Daoy (cell line): ENCODE results near the gene C14orf93. TPM values are rescaled to one million over a fixed set of nuclear protein-coding genes. Genes with fewer than 3 reads are reported as not detected.
A peak's percentile ranks its signal among the peaks of the same experiment; 100 is the strongest.

ENCODE experiments used
- DNase-seq: peaks from one replicate; pipeline ENCODE4 v3.0.0-alpha.2; 2015; ENCODE audit warnings: low read depth
- total RNA-seq: library from RNA; depleted of rRNA; stranded (reverse); fragments of >200 nt; shearing (Covaris generic); gene quantifications from 2 replicates; pipeline ENCODE4 v1.2.3, GENCODE V29; 2014; rRNA removed

C14orf93 gene, protein sequence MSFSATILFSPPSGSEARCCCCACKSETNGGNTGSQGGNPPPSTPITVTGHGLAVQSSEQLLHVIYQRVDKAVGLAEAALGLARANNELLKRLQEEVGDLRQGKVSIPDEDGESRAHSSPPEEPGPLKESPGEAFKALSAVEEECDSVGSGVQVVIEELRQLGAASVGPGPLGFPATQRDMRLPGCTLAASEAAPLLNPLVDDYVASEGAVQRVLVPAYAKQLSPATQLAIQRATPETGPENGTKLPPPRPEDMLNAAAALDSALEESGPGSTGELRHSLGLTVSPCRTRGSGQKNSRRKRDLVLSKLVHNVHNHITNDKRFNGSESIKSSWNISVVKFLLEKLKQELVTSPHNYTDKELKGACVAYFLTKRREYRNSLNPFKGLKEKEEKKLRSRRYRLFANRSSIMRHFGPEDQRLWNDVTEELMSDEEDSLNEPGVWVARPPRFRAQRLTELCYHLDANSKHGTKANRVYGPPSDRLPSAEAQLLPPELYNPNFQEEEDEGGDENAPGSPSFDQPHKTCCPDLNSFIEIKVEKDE
- 4.6 and 7.8 TPM in 2 replicates for total RNA-seq

- DNase-seq = peak; percentile 85
Measured at GRCh38 chr14:23009939-23010726, at the start of gene C14orf93. Gene C14orf93 (minus strand): TSS chr14:23010143. CDS start chr14:22999023, 11,120 bp downstream.

- no peak for DNase-seq
Measured at GRCh38 chr14:23058654-23059504, 48.9 kb upstream of the C14orf93 start.

DNA sequence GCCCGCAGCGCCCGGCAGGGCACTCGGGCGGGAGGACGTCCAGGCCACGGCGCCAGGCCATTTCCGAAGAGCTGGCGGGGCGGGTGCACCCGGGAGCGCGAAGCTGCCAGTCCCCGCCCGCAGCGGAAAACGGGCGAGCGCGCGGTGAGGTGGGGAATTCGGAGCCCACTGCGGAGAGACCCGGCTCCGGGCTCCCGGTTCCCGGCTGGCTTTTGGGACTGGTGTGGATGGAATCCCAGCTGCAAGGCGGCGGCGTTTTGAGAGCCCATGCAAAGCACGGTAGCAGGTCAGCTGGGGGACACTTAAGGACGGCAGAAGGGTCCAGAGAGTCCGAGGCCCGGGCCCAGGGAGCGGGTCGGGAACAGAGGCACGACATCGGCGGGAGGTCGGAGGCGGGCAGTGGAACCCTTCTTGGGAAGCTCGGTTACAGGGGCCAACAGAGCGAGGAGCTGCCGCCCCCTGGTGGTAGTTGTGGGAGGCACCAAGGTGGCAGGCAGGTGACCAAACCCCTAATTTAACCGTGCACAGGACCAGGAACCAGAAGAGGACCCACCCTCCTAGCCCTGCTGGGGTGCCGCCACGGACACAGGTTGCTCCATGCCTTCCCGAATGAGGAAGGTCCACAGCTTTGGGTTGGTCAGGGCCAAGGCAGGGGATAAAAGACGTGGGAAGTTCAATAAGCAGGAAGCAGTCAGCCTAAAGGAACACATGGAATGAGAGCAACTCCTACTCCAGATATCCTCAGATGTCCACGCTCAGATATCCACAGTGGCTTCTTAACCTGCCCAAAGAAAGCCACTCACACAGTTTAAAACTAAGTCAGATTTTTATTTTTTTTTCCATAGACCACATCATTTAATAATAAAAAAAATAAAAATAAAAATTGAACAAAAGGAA is 48.1 kb upstream of the C14orf93 start:
- DNase-seq = peak; percentile 95

DNA sequence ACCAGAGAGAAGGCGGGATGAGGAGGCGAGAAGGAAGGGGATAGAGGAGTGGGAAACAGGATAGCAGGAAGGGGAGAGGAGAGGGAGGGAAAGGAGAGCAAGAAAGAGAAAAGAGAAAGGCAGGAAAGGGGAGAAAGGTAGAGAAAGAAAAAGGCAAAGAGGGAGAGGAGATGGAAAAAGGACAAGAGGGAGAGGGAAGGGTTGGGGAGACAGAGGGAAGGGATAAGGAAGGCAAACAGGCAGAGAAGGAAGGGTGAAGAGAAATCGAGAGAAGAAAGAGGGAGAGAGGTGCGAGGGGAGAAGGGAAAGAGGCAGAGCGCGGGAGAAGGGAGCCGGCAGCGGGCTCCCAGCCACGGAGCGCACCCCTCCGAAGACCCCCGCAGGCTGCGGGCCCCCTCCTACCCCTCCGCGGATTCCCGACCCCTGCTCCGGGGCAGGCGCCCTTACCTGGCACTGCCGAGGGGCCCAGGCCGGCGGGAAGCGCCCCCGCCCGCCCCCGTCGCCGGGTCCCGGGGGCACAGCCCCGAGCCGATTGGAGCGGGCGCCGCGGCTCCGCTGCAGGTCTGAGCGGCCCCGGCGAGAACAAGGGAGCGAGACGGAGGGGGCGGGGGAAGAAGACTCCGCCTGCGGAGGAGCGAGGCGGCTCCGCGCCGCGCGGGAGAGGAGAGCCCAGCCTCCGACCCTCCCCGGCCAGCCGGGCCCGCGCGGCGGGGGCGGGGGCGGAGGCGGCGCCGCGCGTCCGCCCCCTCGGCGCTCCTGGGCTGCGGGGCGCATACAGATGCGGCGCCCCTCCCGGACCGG is 47.2 kb upstream of the C14orf93 start, which contains the start of gene CDH24:
TSS of gene CDH24 (minus strand) at position 565 of the 801 bp plus-strand sequence. CDS start 1,787 bp downstream, outside the sequence.
- peak; percentile 85 for DNase-seq

GRCh38 chr14:23056145-23056955 is 46.4 kb upstream of the C14orf93 start:
- peak; percentile 84 for DNase-seq

- peak; percentile 45 for DNase-seq
Measured at GRCh38 chr14:23055621-23056144, 45.7 kb upstream of the C14orf93 start.

DNA sequence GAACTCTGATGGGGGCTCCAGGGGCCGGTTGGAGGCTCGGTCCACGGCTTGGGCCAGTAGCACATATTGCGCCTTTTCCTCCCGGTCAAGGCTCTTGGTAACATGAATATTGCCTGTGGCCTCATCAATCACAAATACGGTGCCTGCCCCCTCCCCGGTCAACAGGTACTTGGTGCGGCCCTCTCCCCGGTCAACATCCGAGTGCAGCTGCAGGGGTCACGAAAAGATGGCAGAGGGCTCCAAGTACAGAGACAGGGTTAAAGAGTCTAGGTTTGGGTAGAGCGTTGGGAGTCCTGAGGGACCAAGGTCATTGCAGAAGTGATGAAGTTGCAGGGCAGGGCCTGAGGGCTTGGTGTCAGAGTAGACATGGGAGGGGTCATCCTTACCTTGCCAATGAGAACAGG is 45.2 kb upstream of the C14orf93 start:
- no peak for DNase-seq

- peak; percentile 30 for DNase-seq
Measured at GRCh38 chr14:23054000-23054811, 44.3 kb upstream of the C14orf93 start.

DNA sequence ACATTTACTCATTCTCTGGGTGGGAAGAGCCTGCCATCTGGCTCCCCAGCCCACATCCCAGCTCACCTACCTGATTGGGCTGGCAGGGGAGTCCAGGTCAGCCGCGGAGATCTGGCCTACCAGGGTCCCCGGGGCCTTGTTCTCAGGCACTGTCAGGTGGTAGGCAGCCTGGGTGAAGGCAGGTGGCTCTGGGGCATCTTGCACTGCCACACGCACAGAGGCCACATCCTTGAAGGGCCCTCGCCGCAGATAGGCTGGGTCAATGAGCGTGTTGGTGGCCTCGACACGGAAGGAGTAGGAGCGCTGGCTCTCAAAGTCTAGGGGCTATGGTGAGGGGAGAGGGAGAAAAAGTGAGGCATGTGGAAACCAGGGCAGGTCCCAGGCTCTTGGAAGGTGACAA is 43.5 kb upstream of the C14orf93 start:
- no peak for DNase-seq

GRCh38 chr14:23052671-23053070 is 42.7 kb upstream of the C14orf93 start:
- no peak for DNase-seq

- DNase-seq = peak; percentile 35
Measured at GRCh38 chr14:23052182-23052623, 42.3 kb upstream of the C14orf93 start.

DNA sequence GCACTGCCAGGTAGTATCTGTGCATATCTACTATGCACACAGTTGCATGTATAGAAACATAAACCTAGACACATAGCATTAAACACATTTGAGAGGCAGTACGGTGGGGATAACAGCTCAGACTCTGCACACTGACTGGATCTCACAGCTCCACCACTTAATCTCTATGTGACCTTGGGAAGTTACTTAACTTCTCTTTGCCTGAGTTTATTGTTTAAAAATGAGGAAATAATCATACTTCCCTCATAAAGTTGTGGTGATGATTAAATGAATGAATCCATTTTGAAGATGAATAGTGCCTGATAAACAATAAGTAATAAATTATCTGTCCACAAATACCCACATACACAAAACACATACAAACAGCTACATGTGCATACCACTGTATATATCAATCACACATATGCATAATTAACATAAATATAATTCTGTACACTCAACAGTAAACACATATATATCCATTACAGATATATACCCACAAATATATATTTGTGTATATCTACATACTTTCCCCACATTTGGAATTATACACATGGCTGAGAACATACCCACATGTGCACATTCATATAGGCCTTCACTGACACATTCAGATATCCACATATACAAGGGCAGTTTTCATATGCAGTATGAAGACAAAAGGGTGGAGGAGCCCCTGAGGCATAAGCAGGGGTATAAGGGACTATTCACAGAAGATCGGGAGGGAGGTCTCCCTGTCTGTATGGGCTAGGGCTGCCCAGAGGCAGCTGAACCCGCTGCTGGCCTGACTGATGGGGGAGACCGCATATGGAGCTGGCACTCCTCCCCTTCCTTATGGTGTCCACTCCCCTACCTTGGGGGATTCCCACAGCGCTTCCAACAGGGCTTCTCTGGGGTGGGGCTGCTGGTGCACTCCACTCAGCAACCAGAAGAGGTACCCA is 41.5 kb upstream of the C14orf93 start:
- DNase-seq = no peak

GRCh38 chr14:23049011-23049410 is 39.1 kb upstream of the C14orf93 start:
- no peak for DNase-seq

DNA sequence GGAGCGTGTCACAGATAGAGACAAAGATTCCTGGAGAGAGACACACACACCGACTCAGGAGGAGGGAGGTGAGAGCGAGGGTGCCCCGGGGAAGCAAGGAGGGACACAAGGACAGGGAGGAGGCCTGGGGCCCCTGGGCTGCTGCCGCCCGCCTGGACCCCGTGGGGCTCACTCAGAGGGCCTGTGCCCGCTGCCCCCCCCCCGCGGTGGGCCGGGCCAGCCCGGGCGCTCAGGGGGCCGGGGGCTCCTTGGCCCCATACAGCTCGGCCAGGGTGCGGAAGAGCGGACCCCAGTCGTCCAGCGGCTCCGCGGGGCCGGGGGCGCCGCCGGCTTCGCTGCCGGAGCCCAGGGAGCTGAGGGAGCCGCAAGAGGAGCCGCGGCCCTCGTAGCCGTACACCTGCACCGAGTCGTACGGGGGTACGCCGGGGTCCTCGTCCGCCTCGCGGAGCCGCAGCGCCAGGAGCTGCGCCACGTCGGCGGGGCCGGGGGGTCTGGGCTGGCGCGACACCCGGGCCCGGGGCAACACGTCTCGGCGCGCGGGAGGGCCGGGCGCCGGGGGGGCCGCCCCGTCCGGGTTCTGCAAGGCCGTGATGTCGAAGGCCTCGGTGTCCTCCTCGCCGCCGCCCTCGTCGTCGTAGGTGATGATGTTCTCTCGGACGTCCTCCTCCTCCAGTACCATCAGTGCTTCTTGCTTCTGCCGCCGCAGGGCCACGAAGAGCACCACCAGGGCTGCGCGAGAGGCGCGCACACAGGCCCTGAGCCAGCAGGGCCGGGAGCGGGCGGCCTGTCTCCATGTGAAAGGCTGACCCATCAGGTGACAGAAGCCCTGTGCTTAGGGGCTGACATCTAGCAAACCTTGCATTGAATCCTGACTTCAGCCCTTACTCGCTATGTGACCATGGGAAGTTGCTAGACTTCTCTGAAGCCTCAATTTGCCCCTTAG is 38.1 kb upstream of the C14orf93 start:
- DNase-seq = no peak

DNA sequence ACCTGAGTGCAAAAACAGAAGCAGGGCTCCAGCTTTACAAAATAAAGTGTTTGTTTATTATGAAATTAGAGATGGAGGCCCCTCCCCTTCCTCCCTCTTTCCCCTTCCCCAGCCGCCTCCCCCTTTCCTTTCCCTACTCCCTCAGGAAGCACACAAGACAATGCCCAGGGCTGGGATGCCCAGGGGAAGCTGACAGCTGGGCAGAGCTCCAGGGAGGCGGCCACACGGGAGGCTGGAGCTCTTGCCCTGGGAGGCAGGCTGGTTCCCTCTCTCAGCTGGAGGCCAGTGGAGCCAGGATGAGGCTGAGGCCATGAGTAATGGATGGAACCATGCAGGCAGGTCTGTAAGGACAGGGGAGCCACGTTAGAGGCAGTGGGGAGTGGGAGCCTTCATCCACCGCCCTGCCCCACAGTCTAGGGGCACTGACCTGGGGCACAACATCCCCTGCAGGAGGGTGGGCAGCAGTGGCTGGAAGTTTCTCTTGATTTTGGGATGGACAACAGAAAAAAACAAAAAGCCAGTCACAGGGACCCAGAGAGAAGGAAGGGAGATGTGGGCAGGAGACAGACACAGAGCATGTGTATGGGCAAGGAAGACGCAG is 37.2 kb upstream of the C14orf93 start:
- DNase-seq = peak; percentile 69
